CD4-positive, alpha-beta T cell treated with Interleukin-2 at 100 ng/mL for 4 hours (primary cell): Measurements from ENCODE around the gene ZNF326.

Experiments
- DNase-seq: peaks from one replicate; pipeline ENCODE4 v3.0.0-alpha.2; 2020; ENCODE audit warnings: low spot score

ZNF326 gene

DNA sequence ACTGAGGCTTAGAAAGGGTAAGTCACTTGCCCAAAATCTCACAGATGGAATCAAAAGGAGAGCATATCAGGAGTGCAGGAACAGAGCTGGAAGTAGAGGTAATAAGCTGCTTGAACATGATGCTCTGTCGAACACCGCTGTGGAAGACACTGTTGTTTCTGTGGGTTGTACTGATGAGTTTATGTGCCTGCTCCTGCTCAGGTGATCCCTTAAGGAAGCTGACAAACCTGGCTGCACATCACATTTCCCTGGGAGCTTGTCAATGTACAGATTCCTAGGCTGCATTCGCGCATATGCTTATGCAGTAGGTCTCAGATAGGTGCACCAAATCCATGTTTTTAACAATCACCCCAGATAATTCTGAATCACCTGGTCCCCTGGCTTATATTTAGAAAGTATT is 79.7 kb downstream of the ZNF326 start:
- no peak for DNase-seq

DNA sequence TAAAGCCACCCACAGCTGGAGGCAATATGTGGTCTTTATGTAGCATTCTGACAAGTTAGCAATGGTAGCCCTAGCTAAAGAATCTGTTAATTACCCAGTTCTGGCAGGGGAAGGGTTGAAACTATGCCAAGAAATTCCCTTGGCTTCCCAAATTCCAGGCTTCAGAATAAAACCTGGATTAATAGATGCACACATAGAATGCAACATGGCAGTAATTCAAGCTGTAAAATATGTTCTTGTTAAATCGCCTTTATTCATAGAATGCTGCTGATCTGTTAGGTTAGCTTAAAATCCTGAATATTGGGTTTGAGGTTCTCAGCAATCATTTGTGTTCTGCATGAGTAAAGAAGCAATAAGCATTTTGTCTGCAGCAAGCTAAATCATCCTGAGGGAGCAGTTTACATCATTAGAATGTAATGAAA is 80.1 kb downstream of the ZNF326 start:
- DNase-seq = no peak

DNA sequence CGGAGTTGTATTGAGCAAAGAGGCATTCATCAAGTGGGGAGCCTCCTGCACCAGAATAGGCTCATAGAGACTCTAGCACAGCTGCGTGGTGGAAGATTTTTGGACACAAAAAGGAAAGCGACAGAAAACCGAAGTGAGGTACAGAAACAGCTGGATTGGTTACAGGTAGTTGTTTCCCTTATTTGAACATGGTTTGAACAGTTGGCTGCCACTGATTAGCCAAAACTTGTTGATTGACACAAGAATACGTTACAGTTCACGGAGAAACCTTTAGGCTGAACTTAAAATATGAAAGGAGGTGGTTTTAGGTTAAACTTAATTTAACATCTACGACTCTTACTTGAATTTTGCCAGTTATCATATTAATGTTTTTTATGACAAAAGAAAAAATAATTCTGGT is 89.1 kb downstream of the ZNF326 start:
- no peak for DNase-seq
